Testis (tissue), 3 donors: ENCODE data around the gene NUDCD3. TPM values are rescaled to one million over a fixed set of nuclear protein-coding genes. Genes with fewer than 3 reads are reported as not detected.

ENCODE experiments used
- DNase-seq: peaks from one replicate; pipeline ENCODE4 v3.0.0-alpha.2; 2019
- H3K27ac ChIP-seq, 2 donors: fragments of 200-600 bp; sonication (generic); one replicate each; pipeline ENCODE4 v1.5.1; 2019
- H3K27me3 ChIP-seq: fragments of 200-600 bp; sonication (generic); one replicate; pipeline ENCODE4 v1.5.1; 2019
- H3K36me3 ChIP-seq: fragments of 200-600 bp; sonication (generic); one replicate; pipeline ENCODE4 v1.5.1; 2017; ENCODE audit warnings: low read depth; ENCODE audit errors: missing control alignments
- H3K4me1 ChIP-seq: fragments of 200-600 bp; sonication (generic); one replicate; pipeline ENCODE4 v1.5.1; 2019
- H3K4me3 ChIP-seq, 2 donors: fragments of 200-600 bp; sonication (generic); one replicate each; pipeline ENCODE4 v1.5.1; 2017 to 2019
- H3K9me3 ChIP-seq: fragments of 200-600 bp; sonication (generic); one replicate; pipeline ENCODE4 v1.5.1; 2017
- POLR2A ChIP-seq: fragments of 450-650 bp; IDR thresholded peaks from one replicate; pipeline ENCODE4 v1.6.1; 2017; ENCODE audit warnings: antibody characterized with exemption, mild to moderate bottlenecking, moderate library complexity
- WGBS, 2 donors: methylation state at CpG; one replicate each; pipeline ENCODE4 v1.1.5; 2018; 5-methylcytosine and 5-hydroxymethylcytosine counted together
- intact Hi-C: fragments of 100-400 bp; cut with DNase I; formaldehyde crosslinking; loops from one replicate; pipeline ENCODE4 v1.15.1; 2023; ENCODE audit warnings: low total_unique reads
- polyA plus RNA-seq: library from polyadenylated mRNA; stranded (reverse); fragments of 350-450 nt; fragmentation: Illumina TruSeq; extraction: RNeasy Lipid Tissue Mini Kit (QIAGEN cat#74804); gene quantifications from one replicate; pipeline ENCODE4 v1.2.3, GENCODE V29; 2014; ENCODE audit warnings: low read depth, low replicate concordance; ENCODE audit not compliant: insufficient read depth
- total RNA-seq, 2 donors: library from RNA; depleted of rRNA; stranded (reverse); fragments of >200 nt; gene quantifications; one replicate each; pipeline ENCODE4 v1.2.3, GENCODE V29; 2016
- TF ChIP-seq, protein P1 (sequence below), 3 experiments: fragments of 450-650 bp in 2 of 3; fragments of 200-600 bp in 1 of 3; sonication (generic) in 1 of 3; IDR thresholded peaks; one replicate each; pipeline ENCODE4 v1.5.1; 2016 to 2019; ENCODE audit warnings: antibody characterized with exemption in 3 of 3, mild to moderate bottlenecking in 2 of 3, moderate library complexity in 1 of 3

NUDCD3 gene
- total and polyA plus RNA-seq, 3 donors from 2014 or later = 50.6 to 112 (median 54.6) TPM

DNA sequence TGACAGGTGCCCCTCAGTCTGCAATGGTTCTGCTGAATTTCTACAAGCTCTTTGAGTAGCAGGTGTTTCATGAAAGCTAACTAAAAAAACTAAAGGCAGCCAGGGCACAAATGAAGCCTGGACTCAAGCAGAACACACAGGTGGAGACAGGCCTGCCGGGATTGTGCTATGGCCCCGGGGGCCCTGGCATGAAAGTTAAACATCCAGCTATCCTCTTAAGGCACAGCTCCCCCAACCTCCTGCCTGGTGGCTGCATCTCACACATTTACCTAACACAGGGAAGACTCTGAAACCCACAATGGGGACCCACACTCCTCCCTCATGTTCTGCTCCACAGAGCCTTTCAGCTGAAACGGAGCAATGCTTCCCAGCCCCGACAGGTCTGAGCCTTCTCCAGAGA is 88.8 kb downstream of the NUDCD3 start:
- Histone ChIP-seq H3K27ac (no peak overlapping the region), H3K9me3 (no peaks in the 10 kb centered on the region), H3K4me1 (no peaks in the 10 kb centered on the region), H3K27me3 (no peaks in the 10 kb centered on the region), H3K36me3 (no peaks in the 10 kb centered on the region), H3K4me3 (no peak overlapping the region)
- WGBS, 2 donors = 98 to 99% methylated on average over 4 of the region's 4 CpGs
- TF ChIP-seq POLR2A = no peak
- TF ChIP-seq, protein P1, sequence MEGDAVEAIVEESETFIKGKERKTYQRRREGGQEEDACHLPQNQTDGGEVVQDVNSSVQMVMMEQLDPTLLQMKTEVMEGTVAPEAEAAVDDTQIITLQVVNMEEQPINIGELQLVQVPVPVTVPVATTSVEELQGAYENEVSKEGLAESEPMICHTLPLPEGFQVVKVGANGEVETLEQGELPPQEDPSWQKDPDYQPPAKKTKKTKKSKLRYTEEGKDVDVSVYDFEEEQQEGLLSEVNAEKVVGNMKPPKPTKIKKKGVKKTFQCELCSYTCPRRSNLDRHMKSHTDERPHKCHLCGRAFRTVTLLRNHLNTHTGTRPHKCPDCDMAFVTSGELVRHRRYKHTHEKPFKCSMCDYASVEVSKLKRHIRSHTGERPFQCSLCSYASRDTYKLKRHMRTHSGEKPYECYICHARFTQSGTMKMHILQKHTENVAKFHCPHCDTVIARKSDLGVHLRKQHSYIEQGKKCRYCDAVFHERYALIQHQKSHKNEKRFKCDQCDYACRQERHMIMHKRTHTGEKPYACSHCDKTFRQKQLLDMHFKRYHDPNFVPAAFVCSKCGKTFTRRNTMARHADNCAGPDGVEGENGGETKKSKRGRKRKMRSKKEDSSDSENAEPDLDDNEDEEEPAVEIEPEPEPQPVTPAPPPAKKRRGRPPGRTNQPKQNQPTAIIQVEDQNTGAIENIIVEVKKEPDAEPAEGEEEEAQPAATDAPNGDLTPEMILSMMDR (IDR thresholded peaks at IDR 0.05) = no peak
- no peak for DNase-seq
- intact Hi-C loops = no loop called here

- intact Hi-C loops = no loop called here
- no peaks in the 10 kb centered on the region for H3K9me3 ChIP-seq
- 80 to 85% methylated on average over 13 to 14 of the region's 14 CpGs for WGBS, 2 donors
- DNase-seq = no peak
- H3K27ac ChIP-seq = no peak overlapping the region
- TF ChIP-seq, protein P1 (IDR thresholded peaks at IDR 0.05) = no peak
- TF ChIP-seq POLR2A = no peak
- no peaks in the 10 kb centered on the region for H3K36me3 ChIP-seq
- no peak overlapping the region for H3K4me3 ChIP-seq
- no peaks in the 10 kb centered on the region for H3K4me1 ChIP-seq
- H3K27me3 ChIP-seq = no peaks in the 10 kb centered on the region
Observed at GRCh38 chr7:44400033-44400511, 90.4 kb downstream of the NUDCD3 start.

GRCh38 chr7:44398953-44399574 is 91.4 kb downstream of the NUDCD3 start:
- DNase-seq = no peak

GRCh38 chr7:44398511-44398911 is 91.9 kb downstream of the NUDCD3 start:
- no peak overlapping the region for H3K27ac ChIP-seq
- DNase-seq = no peak
- H3K36me3 ChIP-seq = no peaks in the 10 kb centered on the region
- no peaks in the 10 kb centered on the region for H3K27me3 ChIP-seq
- intact Hi-C loops = no loop called here
- H3K9me3 ChIP-seq = no peaks in the 10 kb centered on the region
- no peak for TF ChIP-seq POLR2A
- TF ChIP-seq, protein P1 (IDR thresholded peaks at IDR 0.05) = no peak
- 89 to 92% methylated on average over 13 of the region's 13 CpGs for WGBS, 2 donors
- H3K4me3 ChIP-seq = no peak overlapping the region
- no peaks in the 10 kb centered on the region for H3K4me1 ChIP-seq

More at GRCh38 chr7:44398953-44399574, 91.4 kb downstream of the NUDCD3 start:
- Histone ChIP-seq H3K27ac (no peak overlapping the region), H3K36me3 (no peaks in the 10 kb centered on the region), H3K27me3 (no peaks in the 10 kb centered on the region), H3K4me3 (no peak overlapping the region), H3K9me3 (no peaks in the 10 kb centered on the region), H3K4me1 (no peaks in the 10 kb centered on the region)
- intact Hi-C loops = no loop called here
- no peak for TF ChIP-seq POLR2A
- TF ChIP-seq, protein P1 (IDR thresholded peaks at IDR 0.05) = no peak
- 89 to 91% methylated on average over 8 of the region's 8 CpGs for WGBS, 2 donors
